Fibroblast of mammary gland (primary cell): ENCODE data around the gene IL23R.

Experiments used
- DNase-seq: peaks from one replicate; pipeline ENCODE4 v3.0.0-alpha.2; 2010; ENCODE audit warnings: low read depth
- H3K4me3 ChIP-seq: 2 replicates; pipeline ENCODE4 v1.5.1; 2011; ENCODE audit warnings: low read depth, mild to moderate bottlenecking, low read length, moderate library complexity; ENCODE audit not compliant: control insufficient read depth
- CTCF ChIP-seq: conservative IDR thresholded peaks from 2 replicates; pipeline ENCODE4 v1.5.1; 2011; ENCODE audit warnings: low read depth, low read length, inconsistent platforms; ENCODE audit not compliant: control insufficient read depth, insufficient read depth

The IL23R gene

GRCh38 chr1:67189953-67190352, 23.7 kb downstream of the IL23R start:
- H3K4me3 ChIP-seq: no peak overlapping the region
- DNase-seq: no peak
- no peak for TF ChIP-seq CTCF

GRCh38 chr1:67190410-67190809, 24.2 kb downstream of the IL23R start:
- no peak for DNase-seq
- no peak for TF ChIP-seq CTCF
- no peak overlapping the region for H3K4me3 ChIP-seq

GRCh38 chr1:67190942-67191341, 24.7 kb downstream of the IL23R start:
- H3K4me3 ChIP-seq: no peak overlapping the region
- no peak for DNase-seq
- no peak for TF ChIP-seq CTCF

GRCh38 chr1:67191668-67192520, 25.6 kb downstream of the IL23R start:
- DNase-seq: no peak
- TF ChIP-seq CTCF: no peak
- no peak overlapping the region for H3K4me3 ChIP-seq

GRCh38 chr1:67192902-67193301, 26.6 kb downstream of the IL23R start:
- no peak overlapping the region for H3K4me3 ChIP-seq
- DNase-seq: no peak
- TF ChIP-seq CTCF: no peak

GRCh38 chr1:67193704-67194103, 27.4 kb downstream of the IL23R start:
- H3K4me3 ChIP-seq: no peak overlapping the region
- TF ChIP-seq CTCF: no peak
- no peak for DNase-seq
